Neural progenitor cell (in vitro differentiated cells): ENCODE results near the gene BTBD9.

Source experiments
- EZH2 ChIP-seq: fragments of 200-600 bp; sonication (generic); IDR thresholded peaks from 2 replicates; pipeline ENCODE4 v1.6.1; 2017; ENCODE audit warnings: antibody characterized with exemption, mild to moderate bottlenecking, moderate library complexity
- TF ChIP-seq, protein P1 (sequence below): fragments of 200-600 bp; sonication (generic); IDR thresholded peaks from 2 replicates; pipeline ENCODE4 v1.5.1; 2017; ENCODE audit warnings: antibody characterized with exemption, mild to moderate bottlenecking

DNA sequence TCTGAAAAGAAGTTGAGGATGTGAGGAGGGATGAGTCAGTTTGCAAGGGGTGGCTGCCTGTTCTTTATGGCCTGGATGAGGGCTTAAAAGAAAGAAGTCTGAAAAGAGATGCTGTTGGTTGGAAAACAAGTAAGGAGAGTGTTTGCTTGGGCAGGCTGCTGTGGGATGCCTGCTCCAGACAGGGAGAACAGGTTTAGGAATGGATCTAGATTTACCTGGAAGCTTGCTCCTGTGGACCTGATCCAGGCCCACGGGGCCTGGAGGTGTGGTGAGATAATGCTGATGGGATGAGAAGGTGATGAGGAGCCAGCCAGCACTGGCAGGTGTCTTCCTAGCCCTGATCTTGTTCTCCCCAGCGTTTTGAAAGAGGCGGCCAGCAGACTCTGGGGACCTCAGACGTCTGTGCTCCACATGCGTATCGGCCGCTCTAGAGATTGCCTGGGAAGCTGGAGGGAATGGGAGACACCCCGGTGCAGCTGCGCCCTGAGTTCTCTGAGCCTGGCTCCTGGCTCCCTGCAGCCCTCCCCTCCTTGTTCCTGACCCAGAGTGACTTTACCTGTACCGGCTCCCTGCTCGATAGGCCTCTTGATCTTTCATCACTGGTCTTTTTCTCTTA lies 488.9 kb downstream of the BTBD9 start:
- TF ChIP-seq, protein P1, sequence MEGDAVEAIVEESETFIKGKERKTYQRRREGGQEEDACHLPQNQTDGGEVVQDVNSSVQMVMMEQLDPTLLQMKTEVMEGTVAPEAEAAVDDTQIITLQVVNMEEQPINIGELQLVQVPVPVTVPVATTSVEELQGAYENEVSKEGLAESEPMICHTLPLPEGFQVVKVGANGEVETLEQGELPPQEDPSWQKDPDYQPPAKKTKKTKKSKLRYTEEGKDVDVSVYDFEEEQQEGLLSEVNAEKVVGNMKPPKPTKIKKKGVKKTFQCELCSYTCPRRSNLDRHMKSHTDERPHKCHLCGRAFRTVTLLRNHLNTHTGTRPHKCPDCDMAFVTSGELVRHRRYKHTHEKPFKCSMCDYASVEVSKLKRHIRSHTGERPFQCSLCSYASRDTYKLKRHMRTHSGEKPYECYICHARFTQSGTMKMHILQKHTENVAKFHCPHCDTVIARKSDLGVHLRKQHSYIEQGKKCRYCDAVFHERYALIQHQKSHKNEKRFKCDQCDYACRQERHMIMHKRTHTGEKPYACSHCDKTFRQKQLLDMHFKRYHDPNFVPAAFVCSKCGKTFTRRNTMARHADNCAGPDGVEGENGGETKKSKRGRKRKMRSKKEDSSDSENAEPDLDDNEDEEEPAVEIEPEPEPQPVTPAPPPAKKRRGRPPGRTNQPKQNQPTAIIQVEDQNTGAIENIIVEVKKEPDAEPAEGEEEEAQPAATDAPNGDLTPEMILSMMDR, result no peak
- TF ChIP-seq EZH2, result no peak
